K562 (cell line): Measurements from ENCODE around the gene NKG7. TPM values are rescaled to one million over a fixed set of nuclear protein-coding genes. Genes with fewer than 3 reads are reported as not detected.

Source experiments
- CC2D1A ChIP-seq: fragments of 450-650 bp; IDR thresholded peaks from 2 replicates; pipeline ENCODE4 v1.6.1; 2017; ENCODE audit warnings: mild to moderate bottlenecking
- DMBX1 ChIP-seq: fragments of 250-450 bp; sonication (Bioruptor Pico); IDR thresholded peaks from 2 replicates; pipeline ENCODE4 v1.8.0; 2022; ENCODE audit warnings: inconsistent platforms, mild to moderate bottlenecking, moderate library complexity, borderline replicate concordance
- DPF2 ChIP-seq: fragments of 450-650 bp; IDR thresholded peaks from 2 replicates; pipeline ENCODE4 v1.6.1; 2016
- EHMT2 ChIP-seq: fragments of 450-650 bp; IDR thresholded peaks from 2 replicates; pipeline ENCODE4 v1.6.1; 2018; ENCODE audit warnings: antibody characterized with exemption
- FOXP1 ChIP-seq: sonication (generic); formaldehyde crosslinking; IDR thresholded peaks from 2 replicates; pipeline ENCODE4 v1.8.0; 2022; ENCODE audit warnings: mild to moderate bottlenecking, missing genetic modification reagents
- GABPB1 ChIP-seq: sonication (generic); formaldehyde crosslinking; IDR thresholded peaks from 2 replicates; pipeline ENCODE4 v1.8.0; 2022; ENCODE audit warnings: mild to moderate bottlenecking, missing genetic modification reagents
- KLF6 ChIP-seq: fragments of 250-450 bp; sonication (Bioruptor Pico); IDR thresholded peaks from 2 replicates; pipeline ENCODE4 v1.4.0; 2020; ENCODE audit warnings: mild to moderate bottlenecking, moderate library complexity, borderline replicate concordance
- L3MBTL2 ChIP-seq: fragments of 450-650 bp; IDR thresholded peaks from 2 replicates; pipeline ENCODE4 v1.6.1; 2016; ENCODE audit warnings: mild to moderate bottlenecking, moderate library complexity
- PTRF ChIP-seq: fragments of 450-650 bp; IDR thresholded peaks from 2 replicates; pipeline ENCODE4 v1.6.1; 2016; ENCODE audit warnings: mild to moderate bottlenecking, missing genetic modification characterization, missing compliant biosample characterization
- RBM25 ChIP-seq: fragments of 200-400 bp; formaldehyde crosslinking; IDR thresholded peaks from 2 replicates; pipeline ENCODE4 v1.6.1; 2018; ENCODE audit warnings: low read length, low read depth, moderate library complexity; ENCODE audit not compliant: severe bottlenecking
- SMARCE1 ChIP-seq: fragments of 450-650 bp; IDR thresholded peaks from 2 replicates; pipeline ENCODE4 v1.7.1; 2016; ENCODE audit warnings: mild to moderate bottlenecking
- TOE1 ChIP-seq, 2 experiments: fragments of 450-650 bp in 1 of 2; sonication (generic) in 1 of 2; formaldehyde crosslinking in 1 of 2; IDR thresholded peaks; 2 replicates each; pipeline versions ENCODE4 v1.7.1 to v1.8.0; 2016 to 2022; ENCODE audit warnings: borderline replicate concordance in 2 of 2, mild to moderate bottlenecking in 2 of 2, antibody characterized with exemption in 1 of 2, inconsistent platforms in 1 of 2, low read depth in 1 of 2, missing genetic modification reagents in 1 of 2, moderate library complexity in 1 of 2
- ZNF3 ChIP-seq: fragments of 250-450 bp; sonication (Bioruptor Pico); IDR thresholded peaks from 2 replicates; pipeline ENCODE4 v1.5.0; 2021; ENCODE audit warnings: mild to moderate bottlenecking, moderate library complexity
- ZNF408 ChIP-seq: fragments of 250-450 bp; sonication (Bioruptor Pico); IDR thresholded peaks from 2 replicates; pipeline ENCODE4 v1.4.0; 2020; ENCODE audit warnings: low read depth, mild to moderate bottlenecking, moderate library complexity
- polyA plus RNA-seq, 8 experiments: library from polyadenylated mRNA; depleted of rRNA in 4 of 8; stranded (reverse) in 5 of 8; unstranded in 3 of 8; fragments of >200 nt; fragmentation: Nextera tagmentation in 2 of 8; fragmentation: Illumina TruSeq in 1 of 8; extraction: Ambion mirVana in 2 of 8; extraction: Trizol in 1 of 8; gene quantifications; 2 replicates each; pipeline versions ENCODE4 v1.2.1 to v1.2.3, GENCODE V29; 2011 to 2014; ENCODE audit warnings: inconsistent platforms in 1 of 8, missing spikeins in 1 of 8
- total RNA-seq, 7 experiments: library from RNA; depleted of rRNA in 6 of 7; stranded (reverse); fragments of >200 nt in 6 of 7; fragmentation: Illumina TruSeq in 2 of 7; extraction: Trizol in 2 of 7; gene quantifications; 2 replicates each; pipeline versions ENCODE4 v1.2.1 to v1.2.3, GENCODE V29; 2011 to 2021; ENCODE audit warnings: low replicate concordance in 1 of 7
- TF ChIP-seq, protein P1 (sequence below), 3 experiments: fragments of 200-800 bp in 1 of 3; fragments of 250-450 bp in 1 of 3; fragments of 450-650 bp in 1 of 3; sonication (Bioruptor Pico) in 1 of 3; sonication (Bioruptor generic) in 1 of 3; formaldehyde crosslinking in 1 of 3; IDR thresholded peaks; 2 replicates each; pipeline versions ENCODE4 v1.6.1 to v1.8.0; 2016 to 2022; ENCODE audit warnings: mild to moderate bottlenecking in 2 of 3, missing genetic modification characterization in 2 of 3, missing compliant biosample characterization in 1 of 3, moderate library complexity in 1 of 3
- TF ChIP-seq, protein P2 (sequence below): sonication (generic); formaldehyde crosslinking; IDR thresholded peaks from 2 replicates; pipeline ENCODE4 v1.5.0; 2020; ENCODE audit warnings: missing genetic modification reagents
- TF ChIP-seq, protein P3 (sequence below): sonication (generic); formaldehyde crosslinking; IDR thresholded peaks from 2 replicates; pipeline ENCODE4 v1.8.0; 2022; ENCODE audit warnings: mild to moderate bottlenecking, missing genetic modification reagents

Gene NKG7
- total and polyA plus RNA-seq, 9 of the 15 experiments (the other 6 are each of a cell fraction or from before 2014, with no cell fraction given): 0.30 to 0.70 (median 0.51) TPM; not detected in 2

DNA sequence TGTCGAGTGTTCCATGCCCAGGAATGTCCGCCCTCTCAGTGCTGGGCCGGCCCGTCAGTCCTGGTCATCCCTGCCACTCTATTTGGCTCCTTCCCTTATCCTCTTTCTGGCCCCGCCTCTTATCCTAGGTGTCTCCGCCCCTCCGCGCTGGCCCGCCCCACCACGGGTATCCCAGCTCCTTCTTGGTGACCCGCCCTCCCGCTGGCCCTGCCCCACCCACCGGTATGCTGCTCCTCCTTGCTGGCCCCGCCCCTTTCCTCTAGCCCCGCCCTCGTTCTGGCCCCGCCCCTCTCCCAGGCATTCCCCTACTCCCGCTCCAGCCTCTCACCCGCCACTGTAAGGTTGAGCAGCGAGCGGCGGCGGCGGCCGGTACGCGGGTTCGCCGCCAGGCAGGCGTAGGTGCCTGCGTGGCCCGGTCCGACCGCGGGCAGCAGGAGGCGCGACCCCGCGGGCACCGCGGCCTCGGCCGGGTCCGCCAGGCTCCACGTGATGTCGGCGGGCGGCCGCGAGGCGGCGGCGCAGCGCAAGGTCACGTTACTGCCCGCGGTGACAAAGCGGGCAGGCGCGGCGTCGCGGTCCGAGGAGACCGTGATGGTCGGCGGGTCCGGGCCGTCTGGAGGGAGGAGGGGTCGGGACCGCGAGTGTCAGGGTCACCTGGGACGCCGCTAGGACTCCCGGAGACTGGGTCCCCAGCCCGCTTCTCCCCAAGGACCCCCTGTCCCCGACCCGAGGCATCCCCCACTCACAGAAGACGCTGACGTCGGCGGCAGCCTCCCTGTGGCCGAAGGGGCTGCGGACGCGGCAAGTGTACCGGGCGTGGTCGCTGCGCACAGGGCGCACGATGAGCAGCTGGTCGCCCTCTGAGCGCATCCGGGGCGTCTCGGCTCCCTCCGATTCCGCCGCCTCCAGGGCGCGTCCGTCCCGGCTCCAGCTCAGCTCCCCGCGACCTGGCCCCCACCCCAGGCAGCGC lies 32.5 kb downstream of the NKG7 start (continued):
- TF ChIP-seq RBM25 (peak; percentile 32), GABPB1 (CRISPR knock-in tag) (peak; percentile 72; the same call in 1 of the 2 replicates), ZNF3 (CRISPR knock-in tag) (no peak), FOXP1 (CRISPR knock-in tag) (peak; percentile 92), DPF2 (peak; percentile 26; the same call in 1 of the 2 replicates), DMBX1 (peak; percentile 41; the same call in 1 of the 2 replicates), PTRF (no peak), EHMT2 (no peak), SMARCE1 (peak; percentile 33; the same call in 1 of the 2 replicates), ZNF408 (no peak), KLF6 (CRISPR knock-in tag) (0 out of 2 replicates have a peak, but pooled peaks have one; percentile 19), L3MBTL2 (peak; percentile 97), CC2D1A (peak; percentile 41), TOE1 (IDR thresholded peaks at IDR 0.05; ENCODE audit: borderline replicate concordance) (peak; percentile 68; the same call in 1 of the 2 replicates), TOE1 (CRISPR knock-in tag; IDR thresholded peaks at IDR 0.05; ENCODE audit: borderline replicate concordance, low read depth) (0 out of 2 replicates have a peak, but pooled peaks have one; percentile 37)
- TF ChIP-seq, protein P1, sequence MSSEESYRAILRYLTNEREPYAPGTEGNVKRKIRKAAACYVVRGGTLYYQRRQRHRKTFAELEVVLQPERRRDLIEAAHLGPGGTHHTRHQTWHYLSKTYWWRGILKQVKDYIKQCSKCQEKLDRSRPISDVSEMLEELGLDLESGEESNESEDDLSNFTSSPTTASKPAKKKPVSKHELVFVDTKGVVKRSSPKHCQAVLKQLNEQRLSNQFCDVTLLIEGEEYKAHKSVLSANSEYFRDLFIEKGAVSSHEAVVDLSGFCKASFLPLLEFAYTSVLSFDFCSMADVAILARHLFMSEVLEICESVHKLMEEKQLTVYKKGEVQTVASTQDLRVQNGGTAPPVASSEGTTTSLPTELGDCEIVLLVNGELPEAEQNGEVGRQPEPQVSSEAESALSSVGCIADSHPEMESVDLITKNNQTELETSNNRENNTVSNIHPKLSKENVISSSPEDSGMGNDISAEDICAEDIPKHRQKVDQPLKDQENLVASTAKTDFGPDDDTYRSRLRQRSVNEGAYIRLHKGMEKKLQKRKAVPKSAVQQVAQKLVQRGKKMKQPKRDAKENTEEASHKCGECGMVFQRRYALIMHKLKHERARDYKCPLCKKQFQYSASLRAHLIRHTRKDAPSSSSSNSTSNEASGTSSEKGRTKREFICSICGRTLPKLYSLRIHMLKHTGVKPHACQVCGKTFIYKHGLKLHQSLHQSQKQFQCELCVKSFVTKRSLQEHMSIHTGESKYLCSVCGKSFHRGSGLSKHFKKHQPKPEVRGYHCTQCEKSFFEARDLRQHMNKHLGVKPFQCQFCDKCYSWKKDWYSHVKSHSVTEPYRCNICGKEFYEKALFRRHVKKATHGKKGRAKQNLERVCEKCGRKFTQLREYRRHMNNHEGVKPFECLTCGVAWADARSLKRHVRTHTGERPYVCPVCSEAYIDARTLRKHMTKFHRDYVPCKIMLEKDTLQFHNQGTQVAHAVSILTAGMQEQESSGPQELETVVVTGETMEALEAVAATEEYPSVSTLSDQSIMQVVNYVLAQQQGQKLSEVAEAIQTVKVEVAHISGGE (CRISPR knock-in tag; IDR thresholded peaks at IDR 0.05): peak in 1 of 3 experiments; percentile 45; a peak in 1 of 6 replicates
- TF ChIP-seq, protein P2, sequence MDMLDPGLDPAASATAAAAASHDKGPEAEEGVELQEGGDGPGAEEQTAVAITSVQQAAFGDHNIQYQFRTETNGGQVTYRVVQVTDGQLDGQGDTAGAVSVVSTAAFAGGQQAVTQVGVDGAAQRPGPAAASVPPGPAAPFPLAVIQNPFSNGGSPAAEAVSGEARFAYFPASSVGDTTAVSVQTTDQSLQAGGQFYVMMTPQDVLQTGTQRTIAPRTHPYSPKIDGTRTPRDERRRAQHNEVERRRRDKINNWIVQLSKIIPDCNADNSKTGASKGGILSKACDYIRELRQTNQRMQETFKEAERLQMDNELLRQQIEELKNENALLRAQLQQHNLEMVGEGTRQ: peak; percentile 89
- TF ChIP-seq, protein P3, sequence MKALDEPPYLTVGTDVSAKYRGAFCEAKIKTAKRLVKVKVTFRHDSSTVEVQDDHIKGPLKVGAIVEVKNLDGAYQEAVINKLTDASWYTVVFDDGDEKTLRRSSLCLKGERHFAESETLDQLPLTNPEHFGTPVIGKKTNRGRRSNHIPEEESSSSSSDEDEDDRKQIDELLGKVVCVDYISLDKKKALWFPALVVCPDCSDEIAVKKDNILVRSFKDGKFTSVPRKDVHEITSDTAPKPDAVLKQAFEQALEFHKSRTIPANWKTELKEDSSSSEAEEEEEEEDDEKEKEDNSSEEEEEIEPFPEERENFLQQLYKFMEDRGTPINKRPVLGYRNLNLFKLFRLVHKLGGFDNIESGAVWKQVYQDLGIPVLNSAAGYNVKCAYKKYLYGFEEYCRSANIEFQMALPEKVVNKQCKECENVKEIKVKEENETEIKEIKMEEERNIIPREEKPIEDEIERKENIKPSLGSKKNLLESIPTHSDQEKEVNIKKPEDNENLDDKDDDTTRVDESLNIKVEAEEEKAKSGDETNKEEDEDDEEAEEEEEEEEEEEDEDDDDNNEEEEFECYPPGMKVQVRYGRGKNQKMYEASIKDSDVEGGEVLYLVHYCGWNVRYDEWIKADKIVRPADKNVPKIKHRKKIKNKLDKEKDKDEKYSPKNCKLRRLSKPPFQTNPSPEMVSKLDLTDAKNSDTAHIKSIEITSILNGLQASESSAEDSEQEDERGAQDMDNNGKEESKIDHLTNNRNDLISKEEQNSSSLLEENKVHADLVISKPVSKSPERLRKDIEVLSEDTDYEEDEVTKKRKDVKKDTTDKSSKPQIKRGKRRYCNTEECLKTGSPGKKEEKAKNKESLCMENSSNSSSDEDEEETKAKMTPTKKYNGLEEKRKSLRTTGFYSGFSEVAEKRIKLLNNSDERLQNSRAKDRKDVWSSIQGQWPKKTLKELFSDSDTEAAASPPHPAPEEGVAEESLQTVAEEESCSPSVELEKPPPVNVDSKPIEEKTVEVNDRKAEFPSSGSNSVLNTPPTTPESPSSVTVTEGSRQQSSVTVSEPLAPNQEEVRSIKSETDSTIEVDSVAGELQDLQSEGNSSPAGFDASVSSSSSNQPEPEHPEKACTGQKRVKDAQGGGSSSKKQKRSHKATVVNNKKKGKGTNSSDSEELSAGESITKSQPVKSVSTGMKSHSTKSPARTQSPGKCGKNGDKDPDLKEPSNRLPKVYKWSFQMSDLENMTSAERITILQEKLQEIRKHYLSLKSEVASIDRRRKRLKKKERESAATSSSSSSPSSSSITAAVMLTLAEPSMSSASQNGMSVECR (CRISPR knock-in tag): peak; percentile 93
